HepG2 (cell line): ENCODE results near the gene BLMH. TPM values are rescaled to one million over a fixed set of nuclear protein-coding genes. Genes with fewer than 3 reads are reported as not detected.

Experiments
- BORCS8-MEF2B ChIP-seq: sonication (generic); formaldehyde crosslinking; IDR thresholded peaks from 2 replicates; pipeline ENCODE4 v1.8.0; 2022; ENCODE audit warnings: mild to moderate bottlenecking, missing genetic modification reagents
- ELF1 ChIP-seq: sonication (generic); formaldehyde crosslinking; IDR thresholded peaks from 2 replicates; pipeline ENCODE4 v1.4.0; 2020; ENCODE audit warnings: missing genetic modification reagents
- ETV5 ChIP-seq: IDR thresholded peaks from 2 replicates; pipeline ENCODE4 v1.6.1; 2018; ENCODE audit warnings: missing biosample characterization, missing genetic modification reagents, inconsistent platforms, borderline replicate concordance
- GPN1 ChIP-seq: sonication (generic); formaldehyde crosslinking; IDR thresholded peaks from 2 replicates; pipeline ENCODE4 v1.5.1; 2020; ENCODE audit warnings: missing genetic modification reagents, borderline replicate concordance
- HDAC6 ChIP-seq: fragments of 200-600 bp; sonication (generic); IDR thresholded peaks from 2 replicates; pipeline ENCODE4 v1.7.0; 2017; ENCODE audit warnings: mild to moderate bottlenecking, antibody characterized with exemption, low read length, low read depth
- HES4 ChIP-seq: sonication (generic); formaldehyde crosslinking; IDR thresholded peaks from 2 replicates; pipeline ENCODE4 v1.9.0; 2021; ENCODE audit warnings: mild to moderate bottlenecking, missing genetic modification reagents, borderline replicate concordance
- HOXA7 ChIP-seq: sonication (generic); formaldehyde crosslinking; IDR thresholded peaks from 2 replicates; pipeline ENCODE4 v1.8.1; 2022; ENCODE audit warnings: mild to moderate bottlenecking, missing genetic modification reagents, moderate library complexity
- MED13 ChIP-seq: sonication (generic); formaldehyde crosslinking; IDR thresholded peaks from 2 replicates; pipeline ENCODE4 v1.5.0; 2020; ENCODE audit warnings: missing genetic modification reagents
- NR2F6 ChIP-seq, 2 experiments: IDR thresholded peaks; 2 replicates each; pipeline ENCODE4 v1.6.1; 2016; ENCODE audit warnings: antibody characterized with exemption in 1 of 2, mild to moderate bottlenecking in 1 of 2
- RARA ChIP-seq: IDR thresholded peaks from 2 replicates; pipeline ENCODE4 v1.6.1; 2016; ENCODE audit warnings: missing genetic modification reagents, missing compliant biosample characterization
- SMAD3 ChIP-seq: sonication (generic); formaldehyde crosslinking; IDR thresholded peaks from 2 replicates; pipeline ENCODE4 v1.4.0; 2020; ENCODE audit warnings: missing genetic modification reagents
- SOX5 ChIP-seq: IDR thresholded peaks from 2 replicates; pipeline ENCODE4 v1.6.1; 2016; ENCODE audit warnings: borderline replicate concordance
- ZBTB38 ChIP-seq: sonication (generic); formaldehyde crosslinking; IDR thresholded peaks from 2 replicates; pipeline ENCODE4 v1.5.1; 2020; ENCODE audit warnings: mild to moderate bottlenecking, missing genetic modification reagents
- ZFP37 ChIP-seq: sonication (generic); formaldehyde crosslinking; IDR thresholded peaks from 2 replicates; pipeline ENCODE4 v1.4.0; 2020; ENCODE audit warnings: missing genetic modification reagents, borderline replicate concordance
- ZMYM3 ChIP-seq: sonication (generic); formaldehyde crosslinking; IDR thresholded peaks from 2 replicates; pipeline ENCODE4 v1.5.1; 2020; ENCODE audit warnings: mild to moderate bottlenecking, missing genetic modification reagents
- ZNF331 ChIP-seq: sonication (generic); formaldehyde crosslinking; IDR thresholded peaks from 2 replicates; pipeline ENCODE4 v1.4.0; 2020; ENCODE audit warnings: missing genetic modification reagents
- ZNF335 ChIP-seq: sonication (generic); formaldehyde crosslinking; IDR thresholded peaks from 2 replicates; pipeline ENCODE4 v1.4.0; 2020; ENCODE audit warnings: missing genetic modification reagents
- ZNF577 ChIP-seq: sonication (generic); formaldehyde crosslinking; IDR thresholded peaks from 2 replicates; pipeline ENCODE4 v1.4.0; 2020; ENCODE audit warnings: mild to moderate bottlenecking, low read depth, missing genetic modification reagents, borderline replicate concordance
- ZNF615 ChIP-seq: sonication (generic); formaldehyde crosslinking; IDR thresholded peaks from 2 replicates; pipeline ENCODE4 v1.5.0; 2020; ENCODE audit warnings: mild to moderate bottlenecking, missing genetic modification reagents, borderline replicate concordance
- ZNF773 ChIP-seq: sonication (generic); formaldehyde crosslinking; IDR thresholded peaks from 2 replicates; pipeline ENCODE4 v1.4.0; 2020; ENCODE audit warnings: missing genetic modification reagents, borderline replicate concordance
- ZSCAN12 ChIP-seq: sonication (generic); formaldehyde crosslinking; IDR thresholded peaks from 2 replicates; pipeline ENCODE4 v1.9.0; 2021; ENCODE audit warnings: mild to moderate bottlenecking, missing genetic modification reagents
- ZZZ3 ChIP-seq: sonication (generic); formaldehyde crosslinking; IDR thresholded peaks from 2 replicates; pipeline ENCODE4 v1.4.0; 2020; ENCODE audit warnings: missing genetic modification reagents, mild to moderate bottlenecking, borderline replicate concordance
- polyA plus RNA-seq, 8 experiments: library from polyadenylated mRNA; depleted of rRNA in 3 of 8; stranded (reverse) in 7 of 8; unstranded in 1 of 8; fragments of >200 nt; fragmentation: Illumina TruSeq in 4 of 8; extraction: Trizol in 4 of 8; gene quantifications; 2 replicates each; pipeline versions ENCODE4 v1.2.1 to v1.2.3, GENCODE V29; 2011 to 2016; ENCODE audit warnings: low read depth in 4 of 8, missing spikeins in 1 of 8, mixed read lengths in 1 of 8; ENCODE audit not compliant: insufficient read depth in 1 of 8
- total RNA-seq, 5 experiments: library from RNA; depleted of rRNA; stranded (reverse); fragments of >200 nt; fragmentation: Illumina TruSeq; extraction: Trizol; gene quantifications; 2 replicates each; pipeline ENCODE4 v1.2.3, GENCODE V29; 2016; ENCODE audit warnings: low read depth in 1 of 5
- TF ChIP-seq, protein P1 (sequence below): sonication (generic); formaldehyde crosslinking; IDR thresholded peaks from 2 replicates; pipeline ENCODE4 v1.8.0; 2022; ENCODE audit warnings: mild to moderate bottlenecking, missing genetic modification reagents, borderline replicate concordance
- TF ChIP-seq, protein P2 (sequence below): IDR thresholded peaks from 2 replicates; pipeline ENCODE4 v1.6.1; 2016
- TF ChIP-seq, protein P3 (sequence below): sonication (generic); formaldehyde crosslinking; IDR thresholded peaks from 2 replicates; pipeline ENCODE4 v1.4.0; 2020; ENCODE audit warnings: missing genetic modification reagents, mild to moderate bottlenecking, borderline replicate concordance
- TF ChIP-seq, protein P4 (sequence below): sonication (generic); formaldehyde crosslinking; IDR thresholded peaks from 2 replicates; pipeline ENCODE4 v1.8.0; 2022; ENCODE audit warnings: mild to moderate bottlenecking, missing genetic modification reagents; ENCODE audit not compliant: insufficient replicate concordance

Gene BLMH
- total and polyA plus RNA-seq, 2 of the 13 experiments (the other 11 are each of a cell fraction or from before 2014, with no cell fraction given): 12.1 to 41.0 TPM

DNA sequence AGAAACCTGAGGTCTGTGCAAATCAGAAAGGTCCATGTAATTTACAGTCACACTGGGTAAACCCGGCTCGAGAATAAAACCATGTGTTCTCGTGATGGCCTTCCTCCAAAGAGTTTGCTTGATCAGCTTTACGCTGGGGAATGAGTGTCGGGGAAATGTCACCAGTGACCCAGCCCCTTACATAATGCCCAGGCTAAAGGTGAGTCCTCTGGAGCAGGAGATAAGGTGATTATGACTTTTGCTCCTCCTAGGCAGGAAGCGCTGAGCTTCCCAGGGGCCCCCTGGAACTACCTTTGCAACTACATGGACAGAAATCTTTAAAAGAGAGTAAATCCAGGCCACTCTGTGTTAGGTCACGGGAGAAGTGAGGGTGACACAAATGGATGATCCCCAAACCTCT is 71.9 kb downstream of the BLMH start (continued):
- TF ChIP-seq ZFP37 (CRISPR knock-in tag) (no peak), ZSCAN12 (0 out of 2 replicates have a peak, but pooled peaks have one; percentile 11), ZNF577 (CRISPR knock-in tag) (no peak), ZNF773 (CRISPR knock-in tag) (no peak), ZZZ3 (no peak), ETV5 (CRISPR knock-in tag) (peak; percentile 79; the same call in 1 of the 2 replicates), MED13 (no peak), ZNF331 (CRISPR knock-in tag) (peak; percentile 40; the same call in 1 of the 2 replicates), HOXA7 (no peak), SOX5 (CRISPR knock-in tag) (no peak), ZMYM3 (no peak), GPN1 (CRISPR knock-in tag) (no peak), ZNF615 (CRISPR knock-in tag) (no peak), ZBTB38 (CRISPR knock-in tag) (peak; percentile 32; the same call in 1 of the 2 replicates), HES4 (CRISPR knock-in tag) (no peak), NR2F6 (IDR thresholded peaks at IDR 0.05) (0 out of 2 replicates have a peak, but pooled peaks have one; percentile 49), NR2F6 (CRISPR knock-in tag; IDR thresholded peaks at IDR 0.05) (peak; percentile 63), BORCS8-MEF2B (no peak), ZNF335 (no peak), HDAC6 (no peak), ELF1 (CRISPR knock-in tag) (no peak), SMAD3 (no peak), RARA (CRISPR knock-in tag) (peak; percentile 74)
- TF ChIP-seq, protein P1, sequence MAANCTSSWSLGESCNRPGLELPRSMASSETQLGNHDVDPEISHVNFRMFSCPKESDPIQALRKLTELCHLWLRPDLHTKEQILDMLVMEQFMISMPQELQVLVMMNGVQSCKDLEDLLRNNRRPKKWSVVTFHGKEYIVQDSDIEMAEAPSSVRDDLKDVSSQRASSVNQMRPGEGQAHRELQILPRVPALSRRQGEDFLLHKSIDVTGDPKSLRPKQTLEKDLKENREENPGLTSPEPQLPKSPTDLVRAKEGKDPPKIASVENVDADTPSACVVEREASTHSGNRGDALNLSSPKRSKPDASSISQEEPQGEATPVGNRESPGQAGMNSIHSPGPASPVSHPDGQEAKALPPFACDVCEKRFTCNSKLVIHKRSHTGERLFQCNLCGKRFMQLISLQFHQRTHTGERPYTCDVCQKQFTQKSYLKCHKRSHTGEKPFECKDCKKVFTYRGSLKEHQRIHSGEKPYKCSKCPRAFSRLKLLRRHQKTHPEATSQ (CRISPR knock-in tag): no peak
- TF ChIP-seq, protein P2, sequence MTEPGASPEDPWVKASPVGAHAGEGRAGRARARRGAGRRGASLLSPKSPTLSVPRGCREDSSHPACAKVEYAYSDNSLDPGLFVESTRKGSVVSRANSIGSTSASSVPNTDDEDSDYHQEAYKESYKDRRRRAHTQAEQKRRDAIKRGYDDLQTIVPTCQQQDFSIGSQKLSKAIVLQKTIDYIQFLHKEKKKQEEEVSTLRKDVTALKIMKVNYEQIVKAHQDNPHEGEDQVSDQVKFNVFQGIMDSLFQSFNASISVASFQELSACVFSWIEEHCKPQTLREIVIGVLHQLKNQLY (CRISPR knock-in tag): 0 out of 2 replicates have a peak, but pooled peaks have one; percentile 28
- TF ChIP-seq, protein P3, sequence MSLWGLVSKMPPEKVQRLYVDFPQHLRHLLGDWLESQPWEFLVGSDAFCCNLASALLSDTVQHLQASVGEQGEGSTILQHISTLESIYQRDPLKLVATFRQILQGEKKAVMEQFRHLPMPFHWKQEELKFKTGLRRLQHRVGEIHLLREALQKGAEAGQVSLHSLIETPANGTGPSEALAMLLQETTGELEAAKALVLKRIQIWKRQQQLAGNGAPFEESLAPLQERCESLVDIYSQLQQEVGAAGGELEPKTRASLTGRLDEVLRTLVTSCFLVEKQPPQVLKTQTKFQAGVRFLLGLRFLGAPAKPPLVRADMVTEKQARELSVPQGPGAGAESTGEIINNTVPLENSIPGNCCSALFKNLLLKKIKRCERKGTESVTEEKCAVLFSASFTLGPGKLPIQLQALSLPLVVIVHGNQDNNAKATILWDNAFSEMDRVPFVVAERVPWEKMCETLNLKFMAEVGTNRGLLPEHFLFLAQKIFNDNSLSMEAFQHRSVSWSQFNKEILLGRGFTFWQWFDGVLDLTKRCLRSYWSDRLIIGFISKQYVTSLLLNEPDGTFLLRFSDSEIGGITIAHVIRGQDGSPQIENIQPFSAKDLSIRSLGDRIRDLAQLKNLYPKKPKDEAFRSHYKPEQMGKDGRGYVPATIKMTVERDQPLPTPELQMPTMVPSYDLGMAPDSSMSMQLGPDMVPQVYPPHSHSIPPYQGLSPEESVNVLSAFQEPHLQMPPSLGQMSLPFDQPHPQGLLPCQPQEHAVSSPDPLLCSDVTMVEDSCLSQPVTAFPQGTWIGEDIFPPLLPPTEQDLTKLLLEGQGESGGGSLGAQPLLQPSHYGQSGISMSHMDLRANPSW (CRISPR knock-in tag): no peak
- TF ChIP-seq, protein P4, sequence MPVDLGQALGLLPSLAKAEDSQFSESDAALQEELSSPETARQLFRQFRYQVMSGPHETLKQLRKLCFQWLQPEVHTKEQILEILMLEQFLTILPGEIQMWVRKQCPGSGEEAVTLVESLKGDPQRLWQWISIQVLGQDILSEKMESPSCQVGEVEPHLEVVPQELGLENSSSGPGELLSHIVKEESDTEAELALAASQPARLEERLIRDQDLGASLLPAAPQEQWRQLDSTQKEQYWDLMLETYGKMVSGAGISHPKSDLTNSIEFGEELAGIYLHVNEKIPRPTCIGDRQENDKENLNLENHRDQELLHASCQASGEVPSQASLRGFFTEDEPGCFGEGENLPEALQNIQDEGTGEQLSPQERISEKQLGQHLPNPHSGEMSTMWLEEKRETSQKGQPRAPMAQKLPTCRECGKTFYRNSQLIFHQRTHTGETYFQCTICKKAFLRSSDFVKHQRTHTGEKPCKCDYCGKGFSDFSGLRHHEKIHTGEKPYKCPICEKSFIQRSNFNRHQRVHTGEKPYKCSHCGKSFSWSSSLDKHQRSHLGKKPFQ: no peak
